WI38 (cell line): ENCODE measurements around the gene IGF2BP2.
"Not testable (repeated sequence)": the region's sequence is repeated elsewhere in the genome, so short reads cannot be mapped to it uniquely, and the experiment has no call there.

Experiments
- H3K4me3 ChIP-seq: 2 replicates; pipeline ENCODE4 v1.5.1; 2011; ENCODE audit warnings: low read depth, mild to moderate bottlenecking, control low read depth, low read length
- CTCF ChIP-seq: IDR thresholded peaks from 2 replicates; pipeline ENCODE4 v1.5.1; 2012; ENCODE audit warnings: low read depth, mild to moderate bottlenecking, control low read depth, low read length

Gene IGF2BP2

GRCh38 chr3:185789134-185789533, 35.7 kb downstream of the IGF2BP2 start:
- no peak overlapping the region for H3K4me3 ChIP-seq
- no peak for TF ChIP-seq CTCF

- TF ChIP-seq CTCF = no peak
- H3K4me3 ChIP-seq = no peak overlapping the region
Observed at GRCh38 chr3:185788292-185788691, 36.5 kb downstream of the IGF2BP2 start.

GRCh38 chr3:185786956-185787877, 37.6 kb downstream of the IGF2BP2 start:
- TF ChIP-seq CTCF = no peak
- H3K4me3 ChIP-seq = no peak overlapping the region

GRCh38 chr3:185786258-185786657, 38.6 kb downstream of the IGF2BP2 start:
- H3K4me3 ChIP-seq = not testable (repeated sequence)

GRCh38 chr3:185784317-185784716, 40.5 kb downstream of the IGF2BP2 start:
- no peak overlapping the region for H3K4me3 ChIP-seq
- TF ChIP-seq CTCF = no peak

GRCh38 chr3:185781759-185782158, 43.1 kb downstream of the IGF2BP2 start:
- TF ChIP-seq CTCF = no peak
- H3K4me3 ChIP-seq = no peak overlapping the region

GRCh38 chr3:185779461-185779860, 45.4 kb downstream of the IGF2BP2 start:
- TF ChIP-seq CTCF = no peak
- H3K4me3 ChIP-seq = no peak overlapping the region
